ENCODE measurements around the gene KPNB1.

- TF ChIP-seq CTCF (IDR thresholded peaks at IDR 0.05) (no peak), REST (IDR thresholded peaks at IDR 0.05) (no peak), POLR2A (IDR thresholded peaks at IDR 0.05; ENCODE audit: low read length) (no peak), RAD21 (conservative IDR thresholded peaks at IDR 0.05 in 1 of 2, IDR thresholded peaks at IDR 0.05 in 1 of 2) (no peak), JUN (IDR thresholded peaks at IDR 0.05) (no peak), CBX8 (IDR thresholded peaks at IDR 0.05) (no peak), MAX (IDR thresholded peaks at IDR 0.05) (no peak), CEBPB (IDR thresholded peaks at IDR 0.05) (no peak), PBX3 (IDR thresholded peaks at IDR 0.05) (no peak), EP300 (IDR thresholded peaks at IDR 0.05) (no peak), ZC3H11A (IDR thresholded peaks at IDR 0.05) (no peak), RARB (CRISPR knock-in tag; IDR thresholded peaks at IDR 0.05) (no peak), ELK1 (IDR thresholded peaks at IDR 0.05; ENCODE audit: low read depth, low read length) (no peak), MYC (IDR thresholded peaks at IDR 0.05; ENCODE audit: borderline replicate concordance, low read length) (no peak)
Measured at GRCh38 chr17:47682138-47682537, 32.4 kb downstream of the KPNB1 start.

All from A549 (cell line).